Gastroesophageal sphincter (tissue), 3 donors: ENCODE results near the gene COL8A1.

Experiments used
- POLR2A ChIP-seq, 2 donors: fragments of 450-650 bp; IDR thresholded peaks; one replicate each; pipeline ENCODE4 v1.6.1; 2017; ENCODE audit warnings: antibody characterized with exemption in 2 of 2, mild to moderate bottlenecking in 2 of 2, moderate library complexity in 1 of 2
- POLR2AphosphoS5 ChIP-seq: sonication (generic); formaldehyde crosslinking; IDR thresholded peaks from one replicate; pipeline ENCODE4 v1.6.1; 2017; ENCODE audit warnings: antibody characterized with exemption
- TF ChIP-seq, protein P1 (sequence below), 4 experiments: fragments of 200-600 bp in 2 of 4; fragments of 450-650 bp in 2 of 4; sonication (generic) in 1 of 4; IDR thresholded peaks; one replicate each; pipeline ENCODE4 v1.5.1; 2017 to 2019; ENCODE audit warnings: antibody characterized with exemption in 4 of 4, mild to moderate bottlenecking in 2 of 4, moderate library complexity in 2 of 4

DNA sequence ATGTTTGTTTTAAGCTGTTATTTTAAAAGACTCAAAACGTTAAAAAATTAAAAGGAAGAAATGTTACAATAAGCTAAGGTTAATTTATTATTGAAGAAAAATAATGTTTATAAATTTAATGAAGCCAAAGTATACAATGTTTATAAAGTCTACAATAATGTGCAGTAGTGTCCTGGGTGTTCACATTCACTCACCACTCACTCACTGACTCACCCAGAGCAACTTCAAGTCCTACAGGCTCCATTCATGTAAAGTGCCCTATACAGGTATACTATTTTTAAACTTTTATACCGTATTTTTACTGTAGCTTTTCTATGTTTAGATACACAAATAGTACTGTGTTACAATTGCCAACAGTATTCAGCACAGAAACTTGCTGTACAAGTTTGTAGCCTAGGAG lies 55.2 kb downstream of the COL8A1 start:
- TF ChIP-seq, protein P1, sequence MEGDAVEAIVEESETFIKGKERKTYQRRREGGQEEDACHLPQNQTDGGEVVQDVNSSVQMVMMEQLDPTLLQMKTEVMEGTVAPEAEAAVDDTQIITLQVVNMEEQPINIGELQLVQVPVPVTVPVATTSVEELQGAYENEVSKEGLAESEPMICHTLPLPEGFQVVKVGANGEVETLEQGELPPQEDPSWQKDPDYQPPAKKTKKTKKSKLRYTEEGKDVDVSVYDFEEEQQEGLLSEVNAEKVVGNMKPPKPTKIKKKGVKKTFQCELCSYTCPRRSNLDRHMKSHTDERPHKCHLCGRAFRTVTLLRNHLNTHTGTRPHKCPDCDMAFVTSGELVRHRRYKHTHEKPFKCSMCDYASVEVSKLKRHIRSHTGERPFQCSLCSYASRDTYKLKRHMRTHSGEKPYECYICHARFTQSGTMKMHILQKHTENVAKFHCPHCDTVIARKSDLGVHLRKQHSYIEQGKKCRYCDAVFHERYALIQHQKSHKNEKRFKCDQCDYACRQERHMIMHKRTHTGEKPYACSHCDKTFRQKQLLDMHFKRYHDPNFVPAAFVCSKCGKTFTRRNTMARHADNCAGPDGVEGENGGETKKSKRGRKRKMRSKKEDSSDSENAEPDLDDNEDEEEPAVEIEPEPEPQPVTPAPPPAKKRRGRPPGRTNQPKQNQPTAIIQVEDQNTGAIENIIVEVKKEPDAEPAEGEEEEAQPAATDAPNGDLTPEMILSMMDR (IDR thresholded peaks at IDR 0.05) = no peak
- no peak for TF ChIP-seq POLR2A (IDR thresholded peaks at IDR 0.05)
- no peak for TF ChIP-seq POLR2AphosphoS5
